HG02870 (cell line): ENCODE results near the gene ARV1.

Experiments
- ATAC-seq: cut with Tn5 transposase; IDR thresholded peaks from one replicate; pipeline ENCODE4 v1.9.1; 2021; ENCODE audit warnings: mild to moderate bottlenecking, moderate library complexity; ENCODE audit not compliant: unreplicated experiment

The ARV1 gene

DNA sequence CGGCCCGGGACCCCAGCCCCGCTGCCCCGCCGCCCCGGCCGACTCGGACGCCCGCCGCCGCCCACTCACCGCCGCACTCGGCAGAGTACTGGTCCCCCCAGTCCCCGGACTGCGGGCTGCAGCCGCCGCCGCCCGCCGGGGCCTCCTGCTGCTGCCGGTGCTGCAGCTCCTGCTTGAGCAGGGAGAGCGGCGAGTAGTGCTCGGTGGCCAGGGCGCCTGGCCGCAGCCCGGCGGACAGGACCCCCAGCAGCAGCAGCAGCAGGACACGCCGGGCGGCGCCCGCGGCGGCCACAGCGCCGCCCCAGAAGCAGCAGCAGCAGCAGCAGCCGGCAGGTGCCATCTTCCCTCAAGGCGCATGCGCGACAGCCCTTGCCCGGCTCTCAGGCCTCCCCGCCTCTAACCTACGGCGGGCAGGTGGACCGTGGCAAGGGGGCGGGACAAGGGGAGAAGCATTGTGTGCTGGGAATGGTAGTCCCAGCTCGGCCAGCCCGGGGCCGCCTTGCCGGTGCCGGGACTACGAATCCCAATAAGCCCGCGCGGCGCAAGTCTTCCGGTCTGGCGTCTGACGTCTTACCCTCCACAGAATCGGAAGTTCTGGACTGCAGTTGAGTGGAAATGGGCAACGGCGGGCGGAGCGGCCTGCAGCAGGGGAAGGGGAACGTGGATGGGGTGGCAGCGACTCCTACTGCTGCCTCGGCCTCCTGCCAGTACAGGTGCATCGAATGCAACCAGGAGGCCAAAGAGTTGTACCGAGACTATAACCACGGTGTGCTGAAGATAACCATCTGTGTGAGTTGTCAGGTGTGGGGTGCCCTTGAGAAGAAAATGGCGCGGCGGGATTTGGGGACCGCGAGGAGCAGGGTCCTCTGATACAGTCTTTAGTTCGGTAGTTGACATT is at the start of gene ARV1, which contains the start of gene TTC13:
Gene ARV1 (plus strand): TSS at position 604 of the 898 bp plus-strand sequence. CDS start 12 bp downstream, at position 616.
Gene TTC13 (minus strand): TSS at position 371 of the 898 bp plus-strand sequence. CDS start 31 bp downstream, at position 340.
- ATAC-seq: peak; percentile 89

- ATAC-seq: no peak
Measured at GRCh38 chr1:230930986-230931385, 47.9 kb upstream of the ARV1 start.

DNA sequence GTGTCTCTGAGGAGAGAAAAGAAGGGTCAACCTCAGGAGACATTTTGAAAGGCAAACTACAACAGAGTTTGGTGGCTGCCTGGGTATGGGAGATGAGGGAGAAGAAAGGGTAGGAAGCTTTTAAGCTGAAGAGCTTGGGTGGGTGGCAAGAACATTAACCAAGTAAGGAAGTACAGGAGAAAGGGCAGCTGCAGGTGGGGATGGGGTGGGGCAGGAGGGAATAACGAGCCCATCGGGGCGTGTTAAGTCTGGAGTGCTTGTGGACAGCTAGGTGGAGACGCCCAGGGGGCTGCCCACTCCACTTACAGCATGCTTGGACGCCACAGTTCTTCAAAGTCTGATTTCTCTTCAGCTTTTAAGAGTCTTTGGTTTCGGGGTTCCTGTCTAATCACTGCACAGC is 43.0 kb upstream of the ARV1 start:
- no peak for ATAC-seq

DNA sequence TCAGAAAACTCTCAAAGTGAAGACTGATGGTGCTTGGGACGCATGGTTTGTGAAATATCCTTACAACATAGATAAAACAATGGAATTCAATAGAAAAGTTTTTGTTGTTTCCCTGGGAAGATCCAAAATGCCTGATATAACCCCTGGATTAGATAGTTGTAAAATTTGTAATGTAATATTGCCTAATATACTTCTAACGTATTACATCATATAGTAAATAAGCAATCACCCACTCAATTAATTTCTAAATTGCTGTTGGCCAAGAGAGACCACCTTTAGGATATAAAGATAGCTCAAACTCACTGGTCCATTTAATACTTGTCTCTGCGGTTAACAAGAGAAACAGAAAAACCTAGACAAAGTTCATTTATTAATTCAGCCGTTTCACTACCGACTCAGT is 42.4 kb upstream of the ARV1 start:
- no peak for ATAC-seq

GRCh38 chr1:230937371-230937770 is 41.5 kb upstream of the ARV1 start:
- ATAC-seq: no peak

DNA sequence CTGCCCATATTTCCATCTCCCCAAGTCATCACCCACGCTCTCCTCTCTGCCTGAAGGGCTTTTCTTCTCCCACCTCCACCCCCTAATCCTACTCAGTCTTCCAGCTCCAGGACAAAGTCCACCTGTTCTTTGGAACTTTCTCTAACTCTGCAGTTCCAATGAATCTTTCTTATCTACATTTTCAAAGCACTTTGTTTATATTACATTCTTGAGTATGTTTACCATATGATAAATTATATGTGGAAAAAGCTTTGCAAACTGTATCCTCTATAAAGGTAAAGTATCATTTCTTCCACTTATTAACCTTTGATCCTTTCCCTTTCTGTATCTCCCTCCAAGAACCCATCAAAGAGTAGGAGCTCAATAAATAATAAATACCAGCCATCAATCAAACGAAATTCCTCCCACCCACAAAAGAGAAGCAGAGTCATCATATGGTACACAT is 39.9 kb upstream of the ARV1 start:
- ATAC-seq: no peak

GRCh38 chr1:230939806-230940489 is 38.9 kb upstream of the ARV1 start:
- ATAC-seq: no peak

GRCh38 chr1:230940848-230941247 is 38.0 kb upstream of the ARV1 start:
- no peak for ATAC-seq

GRCh38 chr1:230943048-230943593 is 35.8 kb upstream of the ARV1 start:
- no peak for ATAC-seq

GRCh38 chr1:230948301-230948700 is 30.6 kb upstream of the ARV1 start:
- ATAC-seq: no peak

DNA sequence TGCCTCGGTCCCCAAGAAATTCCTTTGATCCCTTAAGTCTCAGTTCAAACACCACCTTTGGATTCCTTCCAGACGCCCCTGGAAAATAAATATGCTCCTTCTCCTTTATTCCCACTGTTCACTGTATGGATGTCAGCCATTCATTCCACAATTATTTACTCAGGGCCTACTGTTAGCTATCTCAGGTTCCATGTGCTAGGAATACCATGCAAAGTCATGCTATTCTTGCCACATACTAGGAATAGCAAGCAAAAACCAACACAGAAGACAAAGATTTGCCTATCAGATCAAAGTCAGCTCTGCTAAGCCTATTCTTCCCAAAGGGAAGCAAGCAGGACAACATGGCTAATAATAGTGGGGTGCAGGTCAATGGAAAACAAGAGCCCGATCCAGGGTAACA is 30.0 kb upstream of the ARV1 start:
- no peak for ATAC-seq

DNA sequence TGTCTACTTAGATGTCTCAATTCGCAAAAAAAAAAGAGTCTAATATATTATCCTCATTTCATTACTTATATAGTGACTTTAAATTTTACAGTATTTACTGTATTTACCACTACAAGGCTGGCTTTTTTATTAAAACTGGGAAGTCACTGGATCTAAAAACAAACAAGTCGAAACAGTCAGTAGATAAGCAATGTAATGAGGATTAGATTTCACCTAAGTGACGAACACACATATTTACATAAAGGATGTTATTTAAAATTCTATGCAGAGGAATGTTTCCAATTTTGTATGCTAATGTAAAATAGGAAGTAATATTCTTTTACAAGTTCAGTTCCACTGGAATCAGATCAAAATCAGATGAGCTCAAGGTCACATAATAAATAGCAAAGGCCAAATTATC is 28.5 kb upstream of the ARV1 start:
- ATAC-seq: no peak

DNA sequence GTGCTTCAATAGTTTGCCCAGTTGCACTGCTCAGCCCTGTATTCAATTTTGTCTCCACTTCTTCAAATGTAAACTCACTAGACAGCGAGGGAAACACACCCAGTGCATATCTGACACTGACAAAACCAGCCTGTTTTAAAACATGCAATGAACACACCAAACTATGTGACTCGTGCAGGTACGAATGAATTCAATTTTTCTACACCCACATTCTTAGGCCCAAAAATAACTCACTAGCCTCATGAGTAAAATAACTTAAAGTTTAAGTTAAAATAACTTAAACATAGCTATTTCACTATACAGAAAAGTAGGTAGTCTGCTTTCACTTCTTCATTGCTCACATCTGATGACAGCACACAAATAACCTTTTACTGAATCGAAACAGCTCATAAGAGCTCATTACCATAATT is 21.3 kb upstream of the ARV1 start:
- ATAC-seq: peak; percentile 74

DNA sequence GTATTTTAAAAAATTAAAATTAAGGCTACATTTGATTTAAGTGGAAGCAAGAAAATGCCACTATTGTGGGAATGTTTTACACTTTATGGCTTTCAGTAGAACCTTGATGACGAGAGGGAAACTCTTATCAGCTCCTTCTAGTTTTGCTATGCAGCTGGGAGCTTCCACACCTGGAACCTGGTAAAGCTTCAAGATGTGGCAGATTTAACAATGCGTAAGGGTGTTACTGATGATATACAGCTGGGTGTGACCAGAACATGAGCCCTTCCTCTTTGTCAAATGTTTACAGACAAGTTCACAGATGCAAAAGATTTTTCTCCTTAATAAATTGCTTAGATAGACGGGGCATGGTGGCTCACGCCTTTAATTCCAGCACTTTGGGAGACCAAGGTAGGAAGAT is 20.5 kb upstream of the ARV1 start:
- ATAC-seq: no peak

GRCh38 chr1:230964896-230965295 is 14.0 kb upstream of the ARV1 start:
- no peak for ATAC-seq

DNA sequence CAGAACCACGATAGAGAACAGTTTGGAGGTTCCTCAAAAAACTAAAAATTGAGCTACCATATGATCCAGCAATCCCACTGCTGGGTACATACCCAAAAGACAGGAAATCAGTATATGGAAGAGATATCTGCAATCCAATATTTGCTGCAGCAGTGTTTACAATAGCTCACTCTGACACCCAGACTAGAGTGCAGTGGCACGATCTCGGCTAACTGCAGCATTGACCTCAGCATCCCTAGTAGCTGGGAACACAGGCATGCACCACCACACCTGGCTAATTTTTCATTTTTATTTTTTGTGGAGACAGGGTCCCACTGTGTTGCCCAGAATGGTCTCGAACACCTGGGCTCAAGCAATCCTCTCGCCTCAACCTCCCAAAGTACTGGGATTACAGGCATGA is 13.4 kb upstream of the ARV1 start:
- no peak for ATAC-seq

DNA sequence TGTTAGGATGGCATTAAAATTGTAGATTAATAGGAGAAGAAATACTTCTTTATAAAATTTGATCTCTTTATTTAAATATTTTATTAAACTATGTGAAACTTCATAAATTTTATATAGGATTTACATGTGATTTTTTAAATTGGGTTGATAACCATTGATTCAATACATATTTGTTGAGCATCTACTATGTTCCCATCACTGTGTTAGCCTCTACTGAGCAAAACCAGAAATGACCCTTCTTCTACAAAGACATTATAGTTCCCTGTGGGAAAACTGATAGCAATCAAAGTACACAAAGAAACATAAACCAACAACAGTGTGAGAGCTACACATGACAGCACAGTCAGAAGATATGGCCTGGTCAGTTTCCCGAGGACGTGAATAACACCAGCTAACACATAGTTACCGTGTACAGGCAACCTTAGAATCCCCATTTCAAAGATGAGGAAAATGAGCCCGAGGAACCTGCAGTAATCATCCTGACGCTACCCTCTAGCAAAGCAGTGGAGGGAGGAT is 12.5 kb upstream of the ARV1 start:
- no peak for ATAC-seq

GRCh38 chr1:230970432-230970831 is 8.5 kb upstream of the ARV1 start:
- ATAC-seq: no peak

GRCh38 chr1:230971771-230972170 is 7.1 kb upstream of the ARV1 start:
- no peak for ATAC-seq

DNA sequence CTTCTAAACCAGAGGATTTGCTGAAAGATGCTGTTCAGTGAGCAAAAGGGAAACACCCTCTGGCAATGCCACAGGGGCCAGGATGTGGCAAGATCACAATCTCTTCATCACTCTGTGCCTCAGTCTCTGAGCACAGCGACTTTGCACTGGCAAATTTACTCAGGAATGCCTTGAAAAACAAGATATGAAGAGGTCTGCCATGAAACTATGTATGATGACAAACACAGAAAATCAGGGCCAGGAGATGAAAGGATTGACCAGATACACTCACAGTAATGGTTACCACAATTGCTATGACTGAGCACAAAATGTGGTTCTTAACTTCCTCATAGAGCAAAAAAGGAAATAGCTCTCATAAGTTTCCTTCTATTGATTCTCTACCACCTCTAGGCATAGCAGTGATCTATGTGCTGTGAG is 6.0 kb upstream of the ARV1 start:
- peak; percentile 82 for ATAC-seq

DNA sequence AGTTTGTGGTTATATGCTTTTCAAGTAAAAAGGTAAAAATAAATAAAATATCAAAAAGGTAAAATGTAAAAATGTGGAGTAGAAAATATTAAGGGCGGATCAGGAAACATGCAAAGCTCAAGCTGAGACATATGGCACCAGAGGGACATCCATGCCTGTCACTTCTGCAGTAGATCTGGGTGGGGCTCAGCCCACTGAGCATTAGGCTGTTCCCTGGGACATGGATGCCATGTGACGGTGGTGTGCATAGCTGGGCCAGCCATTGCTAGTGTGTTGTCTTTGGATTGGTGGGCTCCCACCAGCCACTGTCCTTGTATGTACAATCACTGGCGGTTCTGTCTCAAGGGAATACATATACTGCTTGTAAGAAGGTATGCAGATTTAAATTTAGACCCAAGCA is 3.3 kb upstream of the ARV1 start:
- ATAC-seq: no peak
